SW 1271 (cell line): ENCODE measurements around the gene CLMP.
"Not testable (repeated sequence)": the region's sequence is repeated elsewhere in the genome, so short reads cannot be mapped to it uniquely, and the experiment has no call there.

Experiments used
- DNase-seq, 2 experiments: peaks; one replicate each; lab custom pipeline; 2025; lab: John Stamatoyannopoulos, UW

The CLMP gene

GRCh38 chr11:123084454-123084853 is 110.6 kb downstream of the CLMP start:
- DNase-seq = no peak

GRCh38 chr11:123083623-123084029 is 111.4 kb downstream of the CLMP start:
- peak; percentile 63 to 89 for DNase-seq

DNA sequence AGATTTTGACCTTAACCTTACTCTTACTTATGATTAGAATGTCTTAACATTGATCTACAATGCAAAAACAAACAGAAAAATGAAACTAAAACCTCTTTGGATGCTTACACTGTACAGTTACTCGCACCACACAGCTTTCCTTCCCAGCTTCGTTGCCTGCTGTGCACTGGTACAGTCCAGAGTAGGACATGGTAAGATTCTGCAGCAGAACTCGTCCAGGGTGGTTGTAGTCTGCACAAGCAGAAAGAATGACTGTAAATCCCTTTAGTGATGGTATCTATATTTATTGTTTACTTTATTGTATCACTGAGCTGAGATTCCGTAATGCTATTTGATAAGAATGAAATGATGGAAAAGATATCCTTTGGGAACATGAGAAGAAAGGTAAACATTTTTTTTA is 112.1 kb downstream of the CLMP start:
- DNase-seq = no peak

GRCh38 chr11:123080015-123080414 is 115.0 kb downstream of the CLMP start:
- no peak for DNase-seq

- DNase-seq = no peak
Measured at GRCh38 chr11:123076484-123076883, 118.6 kb downstream of the CLMP start.

DNA sequence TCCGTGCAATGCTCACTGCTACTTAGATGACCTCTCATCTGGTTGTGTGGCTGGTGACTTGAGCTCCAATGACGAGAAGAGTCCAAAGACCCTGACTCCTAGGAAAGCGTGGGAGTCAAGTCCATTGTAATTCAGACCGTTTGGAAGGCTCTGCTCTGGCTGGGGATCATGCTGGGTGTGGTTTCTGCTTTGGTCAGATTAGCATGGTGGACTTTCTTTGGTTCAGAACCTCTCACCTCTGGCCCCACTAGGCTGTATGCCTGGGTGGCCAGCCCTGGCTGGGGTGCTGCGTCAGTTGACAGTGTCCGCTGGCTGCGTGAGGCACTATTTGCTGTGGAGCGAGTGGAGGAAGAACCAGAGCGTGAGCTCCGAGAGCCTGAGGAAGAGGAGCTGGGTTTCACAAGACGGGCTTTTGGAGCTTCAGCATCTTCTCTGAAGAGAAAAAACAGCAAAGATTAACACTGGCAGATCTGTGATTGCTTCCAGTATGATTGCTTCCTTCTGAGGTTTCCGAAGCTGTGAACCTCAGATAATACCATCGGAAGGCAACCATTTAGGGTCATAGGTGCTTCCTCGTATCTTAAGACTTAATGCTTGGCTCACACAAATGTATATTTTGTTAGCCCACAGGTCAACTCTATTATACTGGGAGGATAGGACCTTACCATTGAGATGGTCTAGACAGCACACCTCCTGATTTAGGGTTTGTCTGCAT is 121.5 kb downstream of the CLMP start:
- DNase-seq = no peak

DNA sequence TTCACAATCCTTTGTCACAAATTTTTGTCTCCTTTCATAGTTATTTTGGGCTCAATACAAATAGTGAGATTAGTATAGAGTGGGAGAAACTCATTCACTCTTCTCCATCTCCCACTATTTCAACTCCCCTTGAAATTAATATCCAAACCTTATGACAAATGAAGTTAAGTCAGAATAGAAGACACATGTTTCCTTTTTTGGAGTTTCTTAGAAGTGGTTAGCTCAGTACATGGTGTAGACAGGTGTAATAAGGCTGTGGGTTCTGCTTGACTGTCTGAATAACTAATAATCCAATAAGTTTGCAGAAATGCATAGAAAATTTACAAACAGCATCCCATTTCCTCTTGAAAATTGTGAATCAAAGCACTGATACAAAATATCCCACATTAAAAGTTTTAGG is 122.3 kb downstream of the CLMP start:
- no peak for DNase-seq

- no peak for DNase-seq
Measured at GRCh38 chr11:123072332-123072761, 122.7 kb downstream of the CLMP start.

DNA sequence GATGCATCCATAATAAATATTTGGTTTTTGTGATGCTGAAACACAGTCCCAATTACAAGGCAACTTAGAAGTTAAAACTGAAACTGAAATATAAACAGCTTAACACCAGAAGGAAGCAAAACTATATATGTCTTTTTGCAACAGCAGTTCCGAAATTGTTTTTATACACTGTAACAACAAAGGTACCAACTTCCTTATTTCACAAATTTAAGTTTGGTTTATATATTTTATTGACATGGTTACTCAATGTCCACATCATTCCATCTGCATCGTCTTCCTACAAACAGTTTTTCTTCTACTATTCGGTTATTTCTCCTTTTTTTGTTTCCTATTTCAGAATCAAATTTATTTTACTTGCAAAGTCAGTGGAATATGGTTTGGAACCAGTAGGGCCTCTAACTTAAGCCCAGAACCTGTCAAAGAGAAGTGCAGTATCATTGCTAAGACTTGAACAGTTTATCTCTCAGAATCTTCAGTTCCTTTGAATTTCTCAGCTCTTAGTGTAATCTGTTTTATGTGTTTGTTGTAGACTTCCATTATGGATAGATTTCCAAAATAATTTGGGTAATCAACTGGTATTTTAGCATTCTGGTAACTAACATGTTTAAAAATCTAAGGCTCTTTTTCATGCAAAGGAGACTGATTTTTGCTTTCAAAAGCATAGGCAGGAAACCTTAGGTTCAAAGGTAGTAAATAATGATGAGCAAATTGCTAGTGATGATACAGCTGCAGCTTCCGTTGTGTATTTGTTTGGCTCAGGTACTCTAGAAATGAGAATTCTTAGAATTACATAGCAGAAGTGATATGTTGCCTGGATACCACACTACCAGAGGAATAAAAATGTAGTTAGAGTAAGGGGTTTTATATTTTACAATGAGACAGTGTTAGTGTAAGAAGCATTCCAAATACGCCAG is 124.9 kb downstream of the CLMP start:
- no peak for DNase-seq

GRCh38 chr11:123065621-123066020 is 129.4 kb downstream of the CLMP start:
- DNase-seq = no peak

- DNase-seq = no peak
Measured at GRCh38 chr11:123063826-123064657, 131.0 kb downstream of the CLMP start.

DNA sequence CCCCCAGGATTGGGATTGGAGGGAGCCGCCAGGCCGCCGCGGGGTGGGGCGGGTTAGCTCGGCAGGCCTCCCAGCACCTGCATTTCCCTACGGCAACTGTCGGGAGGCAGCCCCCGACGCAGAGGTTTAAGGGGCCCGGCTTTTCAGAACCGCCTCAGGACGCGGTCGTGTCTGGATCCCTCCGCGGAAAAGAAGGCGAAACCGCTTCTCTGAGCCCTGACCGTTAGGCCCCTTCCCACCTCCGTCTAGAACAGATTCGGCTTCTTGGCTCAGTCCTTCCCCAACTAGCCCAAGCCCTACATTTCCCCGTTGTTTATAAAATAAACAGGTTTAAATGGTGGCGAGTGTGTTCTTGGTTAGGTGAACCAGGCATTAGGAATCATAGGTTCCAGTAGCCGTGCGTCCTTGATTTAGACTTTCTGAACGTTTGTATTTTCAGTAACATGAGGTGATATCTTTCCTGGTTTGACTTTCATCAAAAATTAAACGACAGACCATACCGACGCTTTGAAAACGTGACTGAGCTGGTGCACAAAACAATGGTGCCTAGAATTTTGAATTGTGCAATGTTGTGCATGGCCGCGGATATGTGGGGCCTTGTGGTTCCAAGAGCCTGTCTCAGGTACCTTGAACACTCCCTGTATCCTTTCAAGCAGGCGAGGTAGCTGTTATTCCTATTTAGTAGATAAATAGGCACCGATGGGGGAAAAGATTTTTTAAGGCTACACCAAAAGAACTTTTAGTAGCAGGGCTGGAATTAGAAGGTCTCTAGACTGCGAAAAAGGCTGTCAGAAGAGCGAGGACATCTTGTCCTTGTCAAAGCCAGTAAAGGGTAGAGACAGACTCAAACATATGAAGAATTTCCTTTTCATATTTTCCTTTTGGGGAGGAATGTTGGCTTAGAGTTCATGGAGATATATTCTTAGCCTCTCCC is 131.9 kb downstream of the CLMP start:
- DNase-seq = peak; percentile 53 to 56

- peak; percentile 97 to 99 for DNase-seq
Measured at GRCh38 chr11:123062158-123062891, 132.7 kb downstream of the CLMP start.

GRCh38 chr11:123061403-123062157 is 133.5 kb downstream of the CLMP start, which contains the start of gene HSPA8:
TSS of gene HSPA8 (minus strand) at chr11:123062136. CDS start at chr11:123061324, 812 bp downstream.
- DNase-seq = peak in 1 of 2 experiments; percentile 63

DNA sequence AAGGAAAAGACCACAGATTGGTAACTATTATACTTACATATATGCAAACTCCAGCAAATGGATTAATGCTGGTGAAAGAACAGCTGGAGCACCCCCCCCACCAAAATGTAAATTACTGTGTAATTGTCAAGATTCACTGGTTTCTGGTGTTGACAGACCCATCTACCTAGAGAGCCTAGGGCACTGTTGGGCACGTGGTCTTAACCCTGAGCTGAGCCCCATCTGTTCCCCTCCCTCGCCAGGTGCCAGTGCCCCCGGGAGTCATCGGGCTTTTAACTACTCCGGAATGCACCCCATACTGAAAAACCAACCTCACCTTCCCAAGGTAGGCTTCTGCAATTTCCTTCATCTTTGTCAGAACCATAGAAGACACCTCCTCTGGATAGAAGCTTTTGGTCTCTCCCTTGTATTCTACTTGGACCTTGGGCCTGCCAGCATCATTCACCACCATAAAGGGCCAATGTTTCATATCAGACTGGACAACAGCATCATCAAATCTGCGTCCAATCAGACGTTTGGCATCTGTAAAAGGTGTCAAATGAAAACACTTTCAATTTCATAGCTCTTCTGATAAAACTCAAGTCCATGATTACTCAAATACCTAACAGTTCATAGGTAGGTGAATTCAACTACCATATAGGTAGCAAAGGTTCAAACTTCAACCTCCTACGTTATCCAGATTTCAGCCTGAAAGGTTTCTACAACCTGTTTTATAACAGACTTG is 134.6 kb downstream of the CLMP start:
- no peak for DNase-seq

DNA sequence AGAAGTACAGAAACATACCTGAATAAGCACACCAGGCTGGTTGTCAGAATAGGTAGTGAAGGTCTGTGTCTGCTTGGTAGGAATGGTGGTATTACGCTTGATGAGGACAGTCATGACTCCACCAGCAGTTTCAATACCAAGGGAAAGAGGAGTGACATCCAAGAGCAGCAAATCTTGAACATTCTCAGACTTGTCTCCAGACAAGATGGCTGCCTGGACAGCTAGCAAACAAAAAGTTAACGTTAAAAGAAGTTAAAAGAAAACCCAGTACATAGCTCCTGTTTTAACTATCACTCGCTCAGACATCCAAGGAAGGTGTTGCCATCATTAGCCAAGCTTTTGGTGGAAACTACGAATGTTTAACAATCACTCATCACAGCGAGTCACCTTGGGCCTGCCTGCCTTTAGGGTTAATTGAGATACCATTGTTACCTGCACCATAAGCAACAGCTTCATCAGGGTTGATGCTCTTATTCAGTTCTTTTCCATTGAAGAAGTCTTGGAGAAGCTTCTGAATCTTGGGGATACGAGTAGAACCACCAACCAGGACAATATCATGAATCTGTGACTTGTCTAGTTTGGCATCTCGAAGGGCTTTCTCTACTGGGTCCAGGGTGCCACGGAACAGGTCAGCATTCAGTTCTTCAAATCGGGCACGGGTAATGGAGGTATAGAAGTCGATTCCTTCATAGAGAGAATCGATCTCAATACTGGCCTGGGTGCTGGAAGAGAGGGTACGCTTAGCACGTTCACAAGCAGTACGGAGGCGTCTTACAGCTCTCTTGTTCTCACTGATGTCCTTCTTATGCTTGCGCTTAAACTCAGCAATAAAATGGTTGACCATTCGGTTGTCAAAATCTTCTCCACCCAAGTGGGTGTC is 135.8 kb downstream of the CLMP start:
- DNase-seq = not testable (repeated sequence)

DNA sequence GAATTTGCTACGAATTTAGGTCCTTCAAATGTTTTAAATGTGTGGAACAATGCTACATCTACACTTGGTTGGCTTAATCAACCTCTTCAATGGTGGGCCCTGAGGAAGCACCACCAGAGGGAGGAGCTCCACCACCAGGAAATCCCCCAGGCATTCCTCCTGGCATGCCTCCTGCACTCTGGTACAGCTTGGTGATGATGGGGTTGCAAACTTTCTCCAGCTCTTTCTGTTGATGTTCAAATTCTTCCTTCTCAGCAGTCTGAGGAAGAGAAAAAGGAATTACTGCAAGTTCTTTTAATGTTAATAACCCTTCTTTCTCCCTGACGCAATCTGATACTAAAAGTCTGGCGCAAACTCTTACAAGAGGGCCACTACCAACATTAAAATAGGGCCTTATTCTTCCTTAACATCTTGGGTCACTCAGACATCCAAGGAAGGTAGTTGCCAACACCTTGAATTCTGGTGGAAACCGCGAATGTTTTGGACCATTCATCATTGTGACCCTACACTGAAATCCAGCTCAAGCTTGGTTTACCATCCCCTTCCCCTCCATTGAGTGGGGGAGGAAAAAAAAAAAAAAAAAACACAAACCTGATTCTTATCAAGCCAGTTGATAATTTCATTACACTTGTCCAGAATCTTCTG is 137.3 kb downstream of the CLMP start:
- no peak for DNase-seq
